Measurements from ENCODE around the gene C11orf54.

DNA sequence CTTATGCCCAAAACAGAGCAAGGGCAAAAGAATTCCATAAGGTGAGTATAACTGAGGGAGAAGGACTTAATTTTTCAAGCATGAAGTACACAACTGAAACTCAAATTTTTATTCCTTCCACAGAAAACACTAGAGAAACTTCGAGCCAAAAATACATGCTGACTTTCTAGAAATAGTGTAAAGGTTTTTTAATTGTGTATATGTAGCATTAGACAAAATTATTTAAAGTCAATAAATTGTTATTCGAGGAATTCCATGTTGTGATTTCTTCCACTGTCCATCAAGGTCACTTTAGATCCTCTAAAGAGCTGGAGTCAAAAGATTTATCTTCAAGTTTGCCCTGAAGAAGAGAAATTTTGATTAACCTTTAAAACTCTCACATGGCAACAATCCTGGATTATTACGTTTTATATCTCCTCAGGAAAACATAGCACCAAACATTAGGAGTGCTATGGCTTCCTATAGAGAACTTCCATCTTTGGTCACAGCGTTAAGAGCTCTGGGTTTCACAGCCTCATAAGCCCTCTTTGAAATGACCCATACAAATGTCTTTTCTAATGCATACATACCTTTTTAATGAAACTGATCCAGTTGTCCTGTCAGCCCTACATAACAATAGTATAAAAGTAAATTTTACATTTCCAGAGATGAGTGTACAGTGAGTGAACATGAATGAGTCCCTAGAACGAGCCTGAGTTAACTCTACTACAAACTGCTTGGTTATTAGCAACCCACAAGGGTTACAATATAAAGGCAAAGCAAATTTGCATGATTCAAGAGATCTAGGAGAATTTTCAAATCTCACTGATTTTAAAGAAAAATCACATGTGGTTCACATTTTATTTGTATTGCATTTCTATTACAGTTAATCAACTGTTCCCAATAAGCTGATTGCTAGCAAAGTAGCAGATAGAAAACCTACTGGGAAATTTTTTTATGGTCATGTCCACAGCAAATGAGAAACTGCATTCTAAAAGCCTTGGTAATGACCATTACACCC lies 11.1 kb upstream of the C11orf54 start:
- TF ChIP-seq, protein P1, sequence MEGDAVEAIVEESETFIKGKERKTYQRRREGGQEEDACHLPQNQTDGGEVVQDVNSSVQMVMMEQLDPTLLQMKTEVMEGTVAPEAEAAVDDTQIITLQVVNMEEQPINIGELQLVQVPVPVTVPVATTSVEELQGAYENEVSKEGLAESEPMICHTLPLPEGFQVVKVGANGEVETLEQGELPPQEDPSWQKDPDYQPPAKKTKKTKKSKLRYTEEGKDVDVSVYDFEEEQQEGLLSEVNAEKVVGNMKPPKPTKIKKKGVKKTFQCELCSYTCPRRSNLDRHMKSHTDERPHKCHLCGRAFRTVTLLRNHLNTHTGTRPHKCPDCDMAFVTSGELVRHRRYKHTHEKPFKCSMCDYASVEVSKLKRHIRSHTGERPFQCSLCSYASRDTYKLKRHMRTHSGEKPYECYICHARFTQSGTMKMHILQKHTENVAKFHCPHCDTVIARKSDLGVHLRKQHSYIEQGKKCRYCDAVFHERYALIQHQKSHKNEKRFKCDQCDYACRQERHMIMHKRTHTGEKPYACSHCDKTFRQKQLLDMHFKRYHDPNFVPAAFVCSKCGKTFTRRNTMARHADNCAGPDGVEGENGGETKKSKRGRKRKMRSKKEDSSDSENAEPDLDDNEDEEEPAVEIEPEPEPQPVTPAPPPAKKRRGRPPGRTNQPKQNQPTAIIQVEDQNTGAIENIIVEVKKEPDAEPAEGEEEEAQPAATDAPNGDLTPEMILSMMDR (IDR thresholded peaks at IDR 0.05): no peak
- no peak for TF ChIP-seq POLR2A (IDR thresholded peaks at IDR 0.05)
